Activated CD4-positive, alpha-beta T cell treated with anti-CD3 and anti-CD28 coated beads, Interleukin-10, Interleukin-2, amounts not matched to agents 100 ng/mL and 50 ng/mL, durations not matched to agents 16 hours and 8 hours (primary cell): ENCODE data around the gene CRTC1.
"Not testable (repeated sequence)": the region's sequence is repeated elsewhere in the genome, so short reads cannot be mapped to it uniquely, and the experiment has no call there.

Source experiments
- DNase-seq: peaks from one replicate; pipeline ENCODE4 v3.0.0-alpha.2; 2020

Gene CRTC1

DNA sequence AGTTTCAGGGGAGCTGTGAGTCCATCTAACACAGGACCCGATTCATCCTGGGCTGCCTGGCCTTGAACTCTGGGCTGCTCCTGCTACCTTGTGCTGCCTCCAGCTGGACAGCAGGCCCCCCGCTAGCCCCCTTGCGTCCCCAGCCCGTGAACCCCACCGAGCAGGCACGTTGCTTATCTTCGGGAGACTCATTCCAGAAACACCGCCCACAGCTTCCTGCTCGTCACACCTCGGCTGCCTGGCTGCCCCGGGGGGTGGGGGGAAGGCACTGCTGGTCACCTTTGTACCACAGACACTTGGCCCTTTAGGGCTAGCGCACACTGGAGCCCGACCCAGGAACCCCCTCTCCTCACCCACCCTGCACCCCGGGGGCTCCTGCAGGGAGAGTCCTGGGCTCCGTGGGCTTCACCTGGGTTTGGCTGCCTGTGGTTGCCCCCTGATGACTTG, 48.1 kb downstream of the CRTC1 start:
- no peak for DNase-seq

DNA sequence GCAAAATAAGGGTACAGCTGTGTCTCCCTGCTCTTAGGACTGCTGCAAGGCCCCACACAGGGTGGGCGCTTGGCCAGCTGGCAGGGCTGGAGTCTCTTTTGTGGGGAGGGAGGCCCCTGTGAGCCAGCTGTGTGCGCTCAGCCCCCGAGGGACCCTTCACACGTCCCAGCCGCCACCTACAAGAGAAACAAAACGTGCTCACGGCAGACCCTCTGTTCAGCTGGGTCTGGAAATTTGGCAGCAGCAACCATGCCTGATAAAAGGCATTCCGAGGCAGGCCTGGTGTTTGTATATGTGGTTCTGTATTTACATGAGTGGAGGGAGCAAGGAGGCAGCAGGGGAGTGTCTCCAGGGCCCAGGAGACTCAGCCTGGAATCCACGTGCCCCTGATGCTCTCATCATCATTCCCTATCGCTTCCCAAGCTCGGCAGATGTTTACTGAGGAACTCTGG, 49.7 kb downstream of the CRTC1 start:
- DNase-seq, result no peak

DNA sequence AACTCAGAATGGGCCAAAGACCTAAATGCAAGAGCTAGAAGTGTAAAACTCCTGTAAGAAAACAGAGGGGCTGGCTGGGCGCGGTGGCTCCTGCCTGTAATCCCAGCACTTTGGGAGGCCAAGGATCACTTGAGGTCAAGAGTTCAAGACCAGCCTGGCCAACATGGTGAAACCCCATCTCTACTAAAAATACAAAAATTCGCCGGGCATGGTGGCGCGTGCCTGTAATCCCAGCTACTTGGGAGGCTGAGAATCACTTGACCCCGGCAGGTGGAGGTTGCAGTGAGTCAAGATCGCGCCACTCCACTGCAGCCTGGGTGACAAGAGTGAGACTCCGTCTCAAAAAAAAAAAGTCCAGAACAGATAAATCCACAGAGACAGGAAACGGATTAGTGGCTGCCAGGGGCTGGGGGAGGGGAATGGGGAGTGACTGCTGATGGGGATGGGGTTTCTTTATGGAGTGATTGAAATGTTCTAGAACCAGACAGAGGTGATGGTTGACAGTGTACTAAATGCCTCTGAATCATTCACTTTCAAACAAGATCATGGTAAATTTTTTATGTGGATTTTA, 50.4 kb downstream of the CRTC1 start:
- not testable (repeated sequence) for DNase-seq

DNA sequence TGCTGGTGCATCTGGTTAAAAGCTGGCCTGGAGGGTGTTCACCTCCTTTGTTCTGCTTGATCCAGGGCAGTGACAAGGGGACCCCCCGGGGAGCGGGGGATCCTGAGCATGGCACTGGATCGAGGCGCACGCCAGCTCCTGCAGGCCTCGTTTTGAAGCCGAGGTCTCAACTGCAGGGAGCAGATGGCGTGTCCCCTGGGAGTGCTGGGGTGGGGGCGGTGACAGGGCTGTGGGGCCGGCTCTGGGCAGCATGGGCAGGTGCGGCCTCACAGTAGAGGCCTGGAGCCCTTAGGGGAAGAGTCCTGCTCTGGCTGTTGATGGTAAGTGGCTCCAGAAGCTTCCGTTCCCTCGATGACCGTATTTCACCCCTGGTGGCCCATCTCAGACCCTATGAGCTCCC, 51.8 kb downstream of the CRTC1 start:
- DNase-seq, result no peak

DNA sequence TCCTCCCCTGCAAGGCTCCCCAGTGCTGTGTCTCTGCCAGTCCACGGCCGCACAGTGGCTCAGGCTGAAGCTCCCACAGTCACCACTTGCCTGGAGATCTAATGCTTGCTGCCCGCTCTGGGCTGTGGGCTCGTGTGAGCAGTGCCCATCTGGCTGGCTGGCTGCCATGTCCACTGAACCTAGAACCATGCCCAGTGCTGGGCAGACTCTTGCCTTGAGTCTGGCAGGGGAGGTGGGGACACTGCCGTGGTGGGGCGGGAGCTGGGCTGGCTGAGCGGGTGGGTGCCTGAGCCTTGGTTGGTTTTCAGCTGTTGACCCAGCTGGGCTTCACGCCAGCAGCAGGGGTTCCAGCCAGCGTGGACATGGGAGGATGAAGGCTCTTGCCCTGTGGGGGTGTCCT, 52.3 kb downstream of the CRTC1 start:
- no peak for DNase-seq

DNA sequence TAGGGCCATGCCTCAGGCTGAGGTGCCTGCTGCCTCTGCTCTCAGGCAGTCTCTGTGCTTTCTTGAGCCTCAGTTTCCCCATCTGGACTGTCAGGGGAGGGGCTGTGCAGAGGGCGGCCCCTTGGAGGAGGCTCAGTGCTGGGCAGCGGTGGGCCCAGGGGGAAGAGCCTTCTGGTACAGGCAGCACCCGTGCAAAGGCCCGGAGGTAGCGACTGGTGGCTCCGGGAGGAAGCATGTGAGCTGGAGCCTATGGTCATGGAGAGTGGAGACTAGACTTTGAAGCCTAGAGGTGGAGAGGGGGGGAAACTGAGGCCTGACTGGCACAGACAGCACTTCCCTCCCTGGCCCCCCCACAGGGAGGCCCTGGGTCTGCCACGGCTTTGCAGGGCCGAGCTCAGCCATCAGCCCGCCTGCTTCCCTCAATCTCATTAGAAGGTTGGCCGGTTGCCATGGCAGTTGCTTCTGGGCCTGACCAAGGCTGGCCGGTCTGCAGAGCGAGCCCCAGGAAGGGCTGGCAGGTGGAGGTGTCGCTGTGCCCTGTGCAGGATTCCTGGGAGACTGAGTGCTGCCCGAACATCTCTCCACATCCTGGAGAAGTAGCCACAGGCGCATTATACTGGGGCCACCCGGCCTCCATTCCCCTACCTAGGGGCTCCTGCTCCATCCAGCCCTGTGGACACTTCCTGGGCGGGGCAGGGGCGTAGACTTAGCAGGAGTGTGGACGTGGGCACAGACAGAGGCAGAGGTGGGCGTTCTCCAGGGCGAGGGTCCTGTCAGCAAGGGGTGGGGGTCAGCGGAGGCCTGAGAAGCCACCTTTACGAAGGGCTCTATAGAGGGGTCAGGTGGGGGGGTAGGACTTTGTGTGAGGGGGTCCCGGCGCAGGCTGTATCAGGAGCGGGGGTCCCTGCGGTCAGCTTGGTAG, 53.2 kb downstream of the CRTC1 start:
- DNase-seq, result no peak

DNA sequence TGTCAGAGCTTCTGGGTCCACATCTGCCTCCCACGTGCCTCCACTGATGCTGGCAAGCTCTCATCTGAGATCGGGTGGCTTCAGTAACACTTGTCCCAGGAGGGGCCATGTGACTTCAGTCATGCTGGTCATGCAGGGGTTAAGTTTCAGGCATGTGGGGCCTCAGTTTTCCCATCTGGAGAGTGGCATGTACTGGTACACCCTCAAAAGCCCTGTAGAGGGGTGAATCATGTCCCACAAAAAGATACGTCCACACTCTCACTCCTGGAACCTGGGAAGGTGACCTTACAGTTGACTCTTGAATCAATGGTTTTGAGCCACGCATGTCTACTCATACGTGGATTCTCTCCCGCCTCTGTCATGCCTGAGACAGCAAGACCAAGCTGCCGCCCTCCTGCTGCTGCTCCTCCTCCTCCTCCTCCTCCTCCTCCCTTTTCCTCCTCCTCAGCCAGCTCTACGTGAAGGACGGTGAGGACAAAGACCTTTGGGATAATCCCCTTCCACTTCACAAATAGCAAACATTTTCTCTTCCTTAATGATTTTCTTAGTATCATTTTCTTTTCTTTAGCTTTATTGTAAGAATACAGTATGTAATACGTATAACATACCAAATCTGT, 54.0 kb downstream of the CRTC1 start:
- DNase-seq, result no peak

DNA sequence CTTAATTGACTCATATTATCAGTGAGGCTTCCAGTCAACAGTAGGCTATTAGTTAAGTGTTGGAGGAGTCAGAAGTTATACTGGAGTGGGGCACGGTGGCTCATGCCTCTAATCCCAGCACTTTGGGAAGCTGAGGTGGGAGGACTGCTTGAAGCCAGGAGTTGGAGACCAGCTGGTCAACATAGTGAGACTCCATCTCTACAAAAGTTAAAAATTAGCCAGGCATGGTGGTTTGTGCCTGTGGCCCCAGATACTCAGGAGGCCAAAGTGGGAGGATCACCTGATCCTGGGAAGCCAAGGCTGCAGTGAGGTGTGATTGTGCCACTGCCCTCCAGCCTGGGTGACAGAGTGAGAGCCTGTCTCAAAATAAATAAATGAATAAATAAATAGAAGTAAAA, 54.5 kb downstream of the CRTC1 start:
- no peak for DNase-seq

DNA sequence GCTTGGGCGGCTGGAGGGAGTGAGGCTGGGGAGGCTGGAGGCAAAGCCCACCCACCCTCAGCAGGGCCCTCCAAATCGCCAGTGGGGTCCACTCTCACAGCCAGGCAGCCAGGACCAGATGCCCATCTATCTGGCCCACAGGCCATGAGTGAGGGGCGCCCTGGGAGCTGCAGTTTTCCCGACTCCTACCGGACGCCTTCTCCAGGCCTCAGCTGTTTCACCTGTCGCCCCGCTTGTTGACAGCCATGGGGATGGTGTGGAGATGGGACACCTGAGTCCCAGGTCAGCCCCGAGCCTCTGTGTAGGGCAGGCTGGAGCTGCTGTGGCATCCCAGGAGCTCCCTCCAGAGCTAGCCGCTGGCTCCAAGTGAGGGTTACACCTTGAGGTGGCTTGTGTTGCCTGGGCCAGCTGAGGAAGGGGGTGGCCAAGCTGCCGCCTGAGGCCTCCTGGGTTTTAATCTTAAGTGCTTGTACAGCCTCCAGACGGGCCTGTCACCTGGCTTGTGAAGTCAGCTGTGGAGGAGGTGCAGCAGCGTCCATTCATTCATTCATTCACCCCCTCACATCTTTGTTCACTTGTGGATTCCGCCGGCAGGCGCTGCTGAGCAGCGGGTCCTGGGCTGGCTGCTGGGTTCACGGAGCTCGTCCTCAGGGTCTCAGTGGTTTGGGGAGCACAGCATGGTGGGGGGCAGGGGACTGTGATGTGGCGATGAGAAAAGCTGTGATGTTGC, 55.6 kb downstream of the CRTC1 start:
- DNase-seq, result no peak

DNA sequence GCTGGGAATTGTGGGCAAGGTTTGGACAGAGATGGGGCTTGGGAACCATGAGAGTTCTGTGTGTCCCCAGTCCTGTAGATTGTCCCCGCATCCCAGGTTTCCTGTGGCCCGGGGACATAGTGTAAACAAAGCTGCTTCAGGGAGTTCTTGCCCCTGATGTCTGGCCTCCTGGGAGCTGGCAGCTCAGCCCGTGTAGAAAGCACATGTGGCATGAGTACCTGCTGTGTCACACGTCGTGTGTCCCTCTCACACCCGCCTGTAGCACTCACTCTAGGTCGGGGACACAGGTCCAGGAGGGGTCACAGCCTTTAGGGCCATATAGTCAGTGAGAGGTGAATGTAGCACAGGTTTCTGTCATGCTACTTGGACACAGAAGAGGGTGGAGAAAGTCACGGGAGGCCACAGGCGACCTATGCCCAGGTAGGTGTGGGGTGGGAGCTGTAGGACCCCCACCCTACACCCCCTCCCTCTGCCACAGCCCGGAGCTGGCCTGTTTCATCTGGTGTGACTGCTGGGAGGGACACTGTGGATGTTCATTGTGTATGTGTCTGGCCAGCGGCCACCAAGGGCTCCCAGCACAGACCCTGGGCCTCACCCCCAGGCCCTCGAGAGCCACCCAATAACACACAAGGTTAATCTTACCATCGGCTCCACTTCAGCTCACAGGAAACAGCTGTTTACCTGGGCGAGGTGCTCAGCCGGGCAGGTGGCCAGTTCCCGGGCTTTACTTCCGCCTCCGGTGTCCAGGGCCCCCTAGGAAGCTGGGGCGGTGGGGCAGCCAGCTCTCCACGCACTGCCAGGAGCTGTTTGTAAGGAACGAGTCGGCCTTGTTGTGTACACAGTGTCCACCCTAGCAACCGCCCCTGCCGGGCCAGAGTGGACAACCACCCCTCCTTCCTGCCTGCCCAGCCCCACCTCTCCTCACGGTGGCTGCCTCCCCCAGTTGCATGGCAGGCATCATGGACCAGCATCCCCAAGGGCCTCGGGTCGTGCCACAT, 57.9 kb downstream of the CRTC1 start:
- no peak for DNase-seq

DNA sequence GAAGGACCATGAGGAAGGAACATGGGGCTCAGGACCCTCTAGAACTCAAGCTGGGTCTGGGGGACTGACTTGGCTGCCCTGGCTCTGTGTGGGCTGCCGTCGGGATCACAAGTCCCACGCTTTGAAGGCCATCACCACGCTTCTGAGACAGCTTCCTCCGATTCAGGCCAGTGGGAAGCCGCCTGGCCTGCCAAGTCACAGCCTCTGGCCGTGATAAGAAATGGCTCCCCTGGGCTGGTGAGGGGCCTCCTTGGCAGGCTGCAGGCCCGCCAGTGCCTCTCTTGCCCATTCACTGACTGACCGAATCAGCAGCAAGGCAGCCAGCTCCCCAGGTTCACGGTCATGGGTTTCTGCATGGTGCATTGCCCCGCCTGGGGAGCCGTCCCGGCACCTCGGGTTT, 58.8 kb downstream of the CRTC1 start:
- no peak for DNase-seq

DNA sequence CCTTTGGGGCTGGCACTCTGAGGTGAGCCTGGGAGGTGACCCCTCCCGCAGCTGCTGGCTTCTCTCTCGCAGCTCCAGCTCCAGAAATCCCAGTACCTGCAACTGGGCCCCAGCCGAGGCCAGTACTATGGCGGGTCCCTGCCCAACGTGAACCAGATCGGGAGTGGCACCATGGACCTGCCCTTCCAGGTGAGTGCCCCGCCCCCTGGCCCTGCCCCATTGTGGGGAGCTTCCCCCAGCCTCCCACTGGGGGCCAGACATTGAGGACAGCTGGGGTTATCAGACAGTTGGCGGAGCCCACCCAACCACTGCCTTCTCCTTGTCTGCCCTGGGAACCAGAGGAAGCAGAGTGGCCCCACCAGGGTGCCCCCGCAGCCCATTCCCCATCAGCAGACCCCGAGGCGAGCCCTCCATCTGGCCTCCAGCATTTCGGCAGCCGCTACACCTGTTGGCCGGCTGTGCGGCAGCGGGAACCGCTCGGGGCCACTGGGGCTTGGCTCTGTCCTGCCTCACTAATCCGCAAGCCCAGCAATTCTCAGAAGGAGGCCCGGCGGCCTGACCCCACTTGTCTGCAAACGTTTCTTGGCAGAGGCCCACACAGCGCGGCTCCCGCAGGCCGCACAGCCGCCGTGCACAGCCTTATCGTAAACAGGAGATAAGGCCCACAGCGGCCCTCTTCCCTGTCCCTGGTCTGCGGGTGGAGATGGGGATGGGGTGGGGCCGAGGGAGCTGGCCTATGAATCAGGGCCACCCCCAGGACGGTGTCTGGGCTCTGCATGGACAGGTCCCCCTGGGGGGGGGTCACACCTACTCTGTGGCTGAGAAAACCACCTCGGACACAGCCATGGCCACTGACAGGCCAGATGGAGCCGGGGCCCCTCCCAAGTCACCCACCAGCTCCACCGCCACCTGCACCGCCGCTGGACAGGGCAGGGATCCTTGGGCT, 59.6 kb downstream of the CRTC1 start:
- no peak for DNase-seq

DNA sequence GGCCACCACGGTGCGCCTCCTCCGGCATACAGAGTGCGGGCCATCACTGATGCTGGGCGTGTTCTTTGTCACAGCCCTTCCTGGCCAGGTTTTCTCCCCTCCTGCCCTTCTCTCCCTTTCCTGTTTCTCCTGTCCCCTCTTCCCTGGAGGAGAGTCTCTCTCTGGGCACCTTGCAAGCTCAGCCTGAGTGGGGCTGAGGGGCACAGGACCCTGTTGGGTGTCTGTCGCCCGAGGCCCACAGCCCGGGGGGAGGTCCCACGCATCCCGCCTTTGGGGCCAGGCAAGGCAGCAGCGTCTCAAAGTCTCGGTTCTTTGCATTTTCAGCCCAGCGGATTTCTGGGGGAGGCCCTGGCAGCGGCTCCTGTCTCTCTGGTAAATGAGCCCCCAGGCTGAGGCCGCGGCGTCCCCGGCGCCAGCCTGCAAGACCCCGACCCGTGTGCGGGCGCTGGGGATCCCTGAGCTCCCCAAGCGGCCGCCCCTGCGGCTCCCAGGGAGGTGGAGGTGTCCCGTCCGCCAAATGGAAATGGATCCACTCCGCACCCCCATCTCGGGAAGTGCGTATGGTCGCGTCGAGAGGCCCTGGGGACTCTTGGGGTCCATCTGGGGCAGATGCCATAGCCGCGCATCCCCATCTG, 60.4 kb downstream of the CRTC1 start:
- DNase-seq, result no peak

DNA sequence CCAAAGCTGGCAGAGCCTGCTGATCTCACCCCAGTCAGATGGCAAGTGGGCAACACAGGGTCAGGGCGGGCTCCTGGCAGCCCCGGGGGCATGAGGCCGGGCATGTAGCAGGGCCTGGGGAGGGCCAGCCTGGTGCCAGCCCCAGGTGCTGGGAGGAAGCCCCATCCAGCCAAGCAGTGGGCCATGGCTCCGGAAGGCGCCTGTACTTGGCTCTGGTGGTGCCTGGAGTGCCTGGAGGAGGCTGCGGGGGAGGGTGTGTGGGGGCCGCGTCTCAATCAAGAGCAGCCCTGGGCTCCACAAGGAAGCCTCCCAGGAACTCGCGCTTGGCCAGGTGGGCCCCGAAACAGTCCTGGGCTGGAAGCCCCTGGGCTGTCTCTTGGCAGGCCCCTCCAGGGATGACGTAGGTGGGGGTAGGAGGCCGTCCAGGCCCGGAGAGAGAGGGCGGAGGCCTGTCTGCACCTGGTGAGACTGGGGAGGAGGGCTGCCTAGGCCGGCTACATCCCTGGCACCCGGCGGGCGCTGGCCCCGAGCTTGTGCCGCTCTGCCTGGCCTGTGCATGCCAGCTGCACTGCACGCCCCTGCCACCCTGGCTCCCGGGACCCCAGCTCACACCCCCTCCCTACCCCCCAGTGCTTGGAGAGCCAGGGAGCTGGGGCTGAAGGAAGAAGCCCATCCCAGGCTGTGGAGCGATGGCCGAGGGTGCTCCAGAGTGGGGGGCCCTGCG, 61.7 kb downstream of the CRTC1 start:
- no peak for DNase-seq

DNA sequence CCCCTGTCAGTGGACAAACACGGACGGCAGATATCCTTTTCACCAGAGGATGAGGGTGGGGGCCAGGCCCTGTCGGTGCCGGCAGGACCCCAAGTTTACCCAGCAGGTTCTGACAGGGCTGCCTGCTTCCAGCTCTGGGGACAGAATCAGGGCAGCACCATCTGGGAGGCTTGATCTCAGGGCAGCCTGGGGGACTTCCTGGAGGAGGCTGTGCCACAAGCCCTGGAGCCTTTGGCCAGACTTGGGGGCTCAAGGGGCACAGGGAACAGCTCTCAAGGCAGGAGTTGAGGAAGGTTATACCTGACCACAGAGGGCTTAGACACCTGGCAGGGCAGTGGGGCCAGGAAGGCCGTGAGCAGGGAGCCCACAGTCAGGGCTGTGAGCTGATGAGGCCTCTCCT, 62.5 kb downstream of the CRTC1 start:
- no peak for DNase-seq

DNA sequence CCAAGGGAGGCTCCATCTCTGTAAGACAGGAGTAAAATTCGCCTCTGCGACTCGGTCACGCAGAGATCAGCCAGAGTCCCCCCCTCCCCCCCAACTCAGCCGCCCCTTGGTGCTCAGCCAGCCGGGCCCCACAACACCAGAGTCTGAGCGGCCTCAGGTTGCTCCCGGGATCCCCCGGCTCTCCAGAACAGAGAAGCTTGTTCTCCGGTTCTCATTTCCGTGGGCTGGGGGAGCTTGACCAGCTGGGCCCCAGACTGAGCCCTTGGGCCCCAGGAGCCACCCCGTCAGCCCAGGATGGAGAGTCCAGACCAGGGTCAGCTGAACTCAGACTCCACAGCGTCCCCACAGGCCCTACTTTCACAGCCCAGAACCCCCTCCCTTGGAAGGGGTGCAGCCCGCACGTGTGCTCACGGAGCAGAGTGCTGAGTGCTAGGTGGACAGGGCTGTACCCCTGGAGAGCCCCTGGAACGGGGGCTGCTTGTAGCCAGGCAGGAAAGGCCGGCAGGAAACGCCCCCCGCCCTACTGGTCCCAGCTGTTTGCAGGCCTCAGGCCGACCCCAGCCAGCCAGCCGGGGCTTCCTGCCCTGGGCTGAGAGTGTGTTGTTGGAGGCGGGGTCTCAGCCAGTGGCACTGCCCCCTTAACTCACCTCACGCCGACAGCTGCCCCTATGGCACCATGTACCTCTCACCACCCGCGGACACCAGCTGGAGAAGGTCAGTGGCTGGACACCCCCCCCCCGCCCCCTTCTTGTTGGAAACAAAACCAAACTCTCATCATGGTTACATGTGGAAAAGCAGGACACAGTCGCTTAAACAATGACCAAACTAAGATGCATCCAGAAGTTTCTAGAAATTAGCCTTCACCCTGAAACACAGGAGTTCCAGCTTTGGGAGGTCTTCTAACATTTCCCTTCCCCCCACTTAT, 63.2 kb downstream of the CRTC1 start:
- no peak for DNase-seq

DNA sequence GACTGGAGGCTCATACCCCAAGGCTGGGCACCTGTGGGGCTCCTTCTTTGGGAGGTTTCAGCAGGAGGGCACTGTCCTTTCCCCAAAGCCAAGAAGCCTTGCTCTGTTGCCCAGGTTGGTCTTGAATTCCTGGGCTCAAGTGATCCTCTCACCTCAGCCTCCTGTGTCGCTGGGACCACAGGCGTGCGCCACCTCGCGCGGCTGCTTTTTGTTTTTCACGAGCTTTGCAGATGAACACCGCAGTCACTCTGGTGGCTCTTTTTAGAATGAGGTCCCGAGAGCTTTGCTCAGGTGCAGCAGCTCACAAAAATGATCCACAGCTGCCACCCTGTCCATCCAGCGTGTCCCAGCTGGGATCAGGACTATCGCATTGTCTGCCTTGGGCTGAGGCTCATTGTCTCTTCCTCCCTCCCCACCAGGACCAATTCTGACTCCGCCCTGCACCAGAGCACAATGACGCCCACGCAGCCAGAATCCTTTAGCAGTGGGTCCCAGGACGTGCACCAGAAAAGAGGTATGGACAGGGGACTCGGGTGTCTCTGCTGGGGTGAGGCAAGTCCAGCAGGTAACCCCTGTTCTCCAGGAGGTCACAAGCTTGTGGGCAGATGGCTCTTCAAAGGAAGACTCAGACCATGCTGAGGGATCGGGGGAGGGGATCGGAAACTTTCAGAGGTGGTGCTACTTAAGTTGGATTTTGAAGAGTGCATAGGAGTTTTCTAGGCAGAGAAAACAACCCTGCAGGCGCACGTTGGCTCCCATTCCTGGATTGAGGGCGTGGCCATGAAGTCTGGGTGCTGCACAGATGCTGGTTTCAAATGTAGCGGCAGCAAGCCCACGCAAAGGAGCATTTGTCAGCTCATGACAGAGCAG, 66.1 kb downstream of the CRTC1 start:
- no peak for DNase-seq
